DMS114 treated with DMSO at 0.1 percent for 48 hours (cell line): ENCODE results near the gene ANO1.

Experiments
- DNase-seq: peaks from one replicate; lab custom pipeline; 2025; ENCODE audit not compliant: unreplicated experiment; lab: John Stamatoyannopoulos, UW

The ANO1 gene

GRCh38 chr11:70111269-70112016 lies 33.3 kb downstream of the ANO1 start:
- DNase-seq, result no peak

- no peak for DNase-seq
Observed at GRCh38 chr11:70112017-70112434, 33.9 kb downstream of the ANO1 start.

GRCh38 chr11:70113801-70114200 lies 35.7 kb downstream of the ANO1 start:
- no peak for DNase-seq

- DNase-seq, result no peak
Observed at GRCh38 chr11:70115778-70116177, 37.7 kb downstream of the ANO1 start.

- DNase-seq, result no peak
Observed at GRCh38 chr11:70116386-70117065, 38.4 kb downstream of the ANO1 start.

- no peak for DNase-seq
Observed at GRCh38 chr11:70117567-70118145, 39.5 kb downstream of the ANO1 start.

- no peak for DNase-seq
Observed at GRCh38 chr11:70118642-70119041, 40.5 kb downstream of the ANO1 start.

- DNase-seq, result no peak
Observed at GRCh38 chr11:70119502-70119901, 41.4 kb downstream of the ANO1 start.

- no peak for DNase-seq
Observed at GRCh38 chr11:70120674-70121073, 42.6 kb downstream of the ANO1 start.

- no peak for DNase-seq
Observed at GRCh38 chr11:70122490-70123198, 44.5 kb downstream of the ANO1 start.

- DNase-seq, result no peak
Observed at GRCh38 chr11:70123711-70124110, 45.6 kb downstream of the ANO1 start.

- DNase-seq, result no peak
Observed at GRCh38 chr11:70124321-70125000, 46.3 kb downstream of the ANO1 start.

- no peak for DNase-seq
Observed at GRCh38 chr11:70126494-70126893, 48.4 kb downstream of the ANO1 start.

- no peak for DNase-seq
Observed at GRCh38 chr11:70127653-70128434, 49.7 kb downstream of the ANO1 start.

- no peak for DNase-seq
Observed at GRCh38 chr11:70128435-70128906, 50.4 kb downstream of the ANO1 start.

- no peak for DNase-seq
Observed at GRCh38 chr11:70129051-70129592, 51.0 kb downstream of the ANO1 start.

- no peak for DNase-seq
Observed at GRCh38 chr11:70130636-70131035, 52.5 kb downstream of the ANO1 start.

- no peak for DNase-seq
Observed at GRCh38 chr11:70131606-70132190, 53.6 kb downstream of the ANO1 start.

- no peak for DNase-seq
Observed at GRCh38 chr11:70132641-70133040, 54.5 kb downstream of the ANO1 start.
